Uterus (tissue), 2 donors: ENCODE data around the gene FOXA3.

ENCODE experiments used
- POLR2A ChIP-seq, 2 donors: fragments of 450-650 bp; IDR thresholded peaks; one replicate each; pipeline ENCODE4 v1.6.1; 2016; ENCODE audit warnings: antibody characterized with exemption in 2 of 2, mild to moderate bottlenecking in 1 of 2, moderate library complexity in 1 of 2
- TF ChIP-seq, protein P1 (sequence below), 4 experiments: fragments of 200-600 bp in 2 of 4; fragments of 450-650 bp in 2 of 4; sonication (generic) in 2 of 4; IDR thresholded peaks; one replicate each; pipeline ENCODE4 v1.5.1; 2016 to 2019; ENCODE audit warnings: antibody characterized with exemption in 4 of 4, mild to moderate bottlenecking in 2 of 4, moderate library complexity in 1 of 4

DNA sequence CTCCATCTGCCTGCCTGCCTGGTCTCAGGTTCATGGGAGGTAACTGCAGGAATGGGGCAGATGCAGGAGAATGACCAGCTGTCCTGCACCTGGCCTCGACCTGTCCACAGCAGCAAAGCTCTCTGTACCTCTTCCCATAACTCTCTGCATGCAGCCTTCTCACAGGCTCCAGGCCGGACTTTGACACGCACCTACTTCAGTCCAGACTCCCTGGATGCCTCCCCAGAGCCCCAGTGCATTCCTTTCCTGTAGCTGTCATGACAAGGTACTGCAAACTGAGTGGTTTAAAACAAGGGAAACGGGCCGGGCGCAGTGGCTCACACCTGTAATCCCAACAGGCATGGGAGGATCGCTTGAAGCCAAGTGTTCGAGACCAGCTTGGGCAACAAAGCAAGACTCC is 47.2 kb downstream of the FOXA3 start:
- TF ChIP-seq POLR2A (IDR thresholded peaks at IDR 0.05): no peak
- TF ChIP-seq, protein P1, sequence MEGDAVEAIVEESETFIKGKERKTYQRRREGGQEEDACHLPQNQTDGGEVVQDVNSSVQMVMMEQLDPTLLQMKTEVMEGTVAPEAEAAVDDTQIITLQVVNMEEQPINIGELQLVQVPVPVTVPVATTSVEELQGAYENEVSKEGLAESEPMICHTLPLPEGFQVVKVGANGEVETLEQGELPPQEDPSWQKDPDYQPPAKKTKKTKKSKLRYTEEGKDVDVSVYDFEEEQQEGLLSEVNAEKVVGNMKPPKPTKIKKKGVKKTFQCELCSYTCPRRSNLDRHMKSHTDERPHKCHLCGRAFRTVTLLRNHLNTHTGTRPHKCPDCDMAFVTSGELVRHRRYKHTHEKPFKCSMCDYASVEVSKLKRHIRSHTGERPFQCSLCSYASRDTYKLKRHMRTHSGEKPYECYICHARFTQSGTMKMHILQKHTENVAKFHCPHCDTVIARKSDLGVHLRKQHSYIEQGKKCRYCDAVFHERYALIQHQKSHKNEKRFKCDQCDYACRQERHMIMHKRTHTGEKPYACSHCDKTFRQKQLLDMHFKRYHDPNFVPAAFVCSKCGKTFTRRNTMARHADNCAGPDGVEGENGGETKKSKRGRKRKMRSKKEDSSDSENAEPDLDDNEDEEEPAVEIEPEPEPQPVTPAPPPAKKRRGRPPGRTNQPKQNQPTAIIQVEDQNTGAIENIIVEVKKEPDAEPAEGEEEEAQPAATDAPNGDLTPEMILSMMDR (IDR thresholded peaks at IDR 0.05): no peak
